ENCODE measurements around the gene VPS26A. TPM values are rescaled to one million over a fixed set of nuclear protein-coding genes. Genes with fewer than 3 reads are reported as not detected.

The VPS26A gene
- total RNA-seq, 1 experiment from 2014 or later, result 28.3 TPM

- Histone ChIP-seq H3K79me2 (ENCODE audit: low read length) (no peaks in the 10 kb centered on the region), H3K36me3 (ENCODE audit: insufficient read depth, low read length) (no peaks in the 10 kb centered on the region), H3K27ac (ENCODE audit: low read length) (no peak overlapping the region), H3K4me3 (ENCODE audit: low read length) (no peak overlapping the region), H3K4me2 (ENCODE audit: low read depth, low read length, poor library complexity, severe bottlenecking) (no peak overlapping the region), H3K9me2 (replicated peaks; ENCODE audit: insufficient read depth, low read length) (no peaks in the 10 kb centered on the region), H2AFZ (ENCODE audit: low read length) (no peak overlapping the region), H3K27me3 (ENCODE audit: low read length) (no peaks in the 10 kb centered on the region), H3K9ac (ENCODE audit: low read length) (no peak overlapping the region), H3K9me3 (ENCODE audit: low read length) (no peaks in the 10 kb centered on the region), H3K4me1 (ENCODE audit: low read length) (peaks cover 11% of the 10 kb centered on the region), H4K20me1 (ENCODE audit: insufficient read depth, low read depth, low read length) (no peaks in the 10 kb centered on the region)
- no peak for DNase-seq
Observed at GRCh38 chr10:69220507-69220906, 96.5 kb downstream of the VPS26A start.

Small RNA genes lying within 50 kb of the gene (small RNA-seq; reads per million reads assigned to genes)
- not detected for gene RF00017

Other genes starting within 250 kb of the VPS26A start
- 48.3 and 61.1 TPM in 2 replicates for gene DDX50, start 222.9 kb upstream of the VPS26A start, total RNA-seq (2014; rRNA removed; shearing (Covaris generic); ENCODE audit: low replicate concordance)
- gene DDX21, start 168.0 kb upstream of the VPS26A start, total RNA-seq (2014; rRNA removed; shearing (Covaris generic); ENCODE audit: low replicate concordance), result 87.0 and 89.8 TPM in 2 replicates
- 11.6 and 17.5 TPM in 2 replicates for gene KIFBP, start 135.4 kb upstream of the VPS26A start, total RNA-seq (2014; rRNA removed; shearing (Covaris generic); ENCODE audit: low replicate concordance)
- gene SRGN, start 36.1 kb upstream of the VPS26A start, total RNA-seq (2014; rRNA removed; shearing (Covaris generic); ENCODE audit: low replicate concordance), result 18.3 and 56.4 TPM in 2 replicates
- 37.6 and 42.0 TPM in 2 replicates for gene SUPV3L1, start 56.1 kb downstream of the VPS26A start, total RNA-seq (2014; rRNA removed; shearing (Covaris generic); ENCODE audit: low replicate concordance)
- not detected in 2 replicates for gene HKDC1, start 96.2 kb downstream of the VPS26A start, total RNA-seq (2014; rRNA removed; shearing (Covaris generic); ENCODE audit: low replicate concordance)
- gene HK1, start 154.3 kb downstream of the VPS26A start, total RNA-seq (2014; rRNA removed; shearing (Covaris generic); ENCODE audit: low replicate concordance), result 54.6 and 86.5 TPM in 2 replicates